Mononuclear cell (primary cell): ENCODE results near the gene NUP93. TPM values are rescaled to one million over a fixed set of nuclear protein-coding genes. Genes with fewer than 3 reads are reported as not detected.

Source experiments
- H3K27me3 ChIP-seq: 2 replicates; pipeline ENCODE4 v1.6.0; 2011; ENCODE audit warnings: low read length, control low read depth; ENCODE audit not compliant: insufficient read depth
- H3K4me1 ChIP-seq: 2 replicates; pipeline ENCODE4 v1.5.1; 2011; ENCODE audit warnings: mild to moderate bottlenecking, low read length, control low read depth; ENCODE audit not compliant: insufficient read depth
- H3K4me3 ChIP-seq: 2 replicates; pipeline ENCODE4 v1.5.1; 2011; ENCODE audit warnings: mild to moderate bottlenecking, low read length, moderate library complexity
- H3K9me3 ChIP-seq: 2 replicates; pipeline ENCODE4 v1.5.1; 2011; ENCODE audit warnings: low read depth, mild to moderate bottlenecking, control low read depth, low read length
- total RNA-seq: library from RNA; depleted of rRNA; stranded (reverse); fragments of >200 nt; gene quantifications from one replicate; pipeline ENCODE4 v1.2.3, GENCODE V29; 2012

NUP93 gene
- total RNA-seq, 1 donor = 51.1 TPM

DNA sequence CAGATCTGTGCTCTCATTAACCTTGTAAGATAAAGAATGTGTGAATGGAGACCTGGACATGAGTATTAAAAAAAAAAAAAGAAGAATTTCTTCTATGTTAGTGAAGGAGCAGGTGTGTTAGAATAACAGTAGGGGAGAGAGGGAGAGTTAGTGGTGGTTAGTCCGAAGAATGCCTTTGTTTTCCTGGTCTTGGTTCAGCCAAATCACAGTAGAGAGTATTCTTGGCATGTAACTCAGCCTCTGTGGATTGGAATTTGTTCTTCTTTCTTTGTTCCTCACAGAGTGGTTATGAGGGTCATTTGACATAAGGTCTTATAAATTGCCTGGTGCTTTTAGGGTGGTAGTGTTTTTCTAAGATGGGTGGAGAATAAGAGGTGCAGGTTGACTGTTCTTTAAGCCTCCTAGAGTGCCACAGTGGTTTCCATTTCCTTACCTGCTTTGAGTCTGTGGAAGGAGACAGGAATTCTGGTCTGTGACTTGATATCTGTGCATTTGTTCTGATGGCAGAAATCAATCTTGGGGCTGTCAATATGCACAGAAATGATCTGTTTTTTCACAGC is 17.6 kb downstream of the NUP93 start:
- Histone ChIP-seq H3K4me3 (no peak overlapping the region), H3K9me3 (no peaks in the 10 kb centered on the region), H3K4me1 (peaks cover 2% of the 10 kb centered on the region), H3K27me3 (no peaks in the 10 kb centered on the region)

- no peaks in the 10 kb centered on the region for H3K4me1 ChIP-seq
- no peaks in the 10 kb centered on the region for H3K27me3 ChIP-seq
- H3K9me3 ChIP-seq = no peaks in the 10 kb centered on the region
- no peak overlapping the region for H3K4me3 ChIP-seq
Observed at GRCh38 chr16:56748191-56748590, 18.3 kb downstream of the NUP93 start.

DNA sequence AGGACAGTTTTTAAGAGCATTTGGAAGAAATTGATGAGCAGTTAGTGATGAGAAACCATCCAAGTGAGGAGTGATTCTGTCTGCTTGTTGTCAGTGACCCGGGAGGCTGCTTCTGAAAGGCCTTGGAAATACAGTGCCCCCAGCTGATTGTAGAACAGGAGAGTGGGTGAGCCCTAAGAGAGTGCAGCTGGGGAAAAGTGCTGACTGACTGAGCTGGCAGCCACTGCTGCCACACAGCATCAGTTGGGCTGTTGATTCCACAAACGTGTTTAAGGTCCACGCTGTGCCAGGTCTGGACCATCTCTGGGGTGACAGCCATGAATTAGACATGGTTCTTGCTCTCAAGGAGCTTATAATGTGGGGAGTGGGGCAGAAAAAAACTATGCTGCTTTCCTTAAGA is 18.9 kb downstream of the NUP93 start:
- H3K4me3 ChIP-seq = no peak overlapping the region
- H3K4me1 ChIP-seq = no peaks in the 10 kb centered on the region
- no peaks in the 10 kb centered on the region for H3K9me3 ChIP-seq

GRCh38 chr16:56749672-56750491 is 20.0 kb downstream of the NUP93 start:
- Histone ChIP-seq H3K9me3 (no peaks in the 10 kb centered on the region), H3K27me3 (no peaks in the 10 kb centered on the region), H3K4me1 (no peaks in the 10 kb centered on the region), H3K4me3 (no peak overlapping the region)

More for the DNA sequence above, 18.9 kb downstream of the NUP93 start:
- H3K27me3 ChIP-seq = no peaks in the 10 kb centered on the region

GRCh38 chr16:56753410-56753809 is 23.5 kb downstream of the NUP93 start:
- no peaks in the 10 kb centered on the region for H3K9me3 ChIP-seq
- H3K4me3 ChIP-seq = no peak overlapping the region
- no peaks in the 10 kb centered on the region for H3K4me1 ChIP-seq
- no peaks in the 10 kb centered on the region for H3K27me3 ChIP-seq

- no peaks in the 10 kb centered on the region for H3K9me3 ChIP-seq
- no peak overlapping the region for H3K4me3 ChIP-seq
- no peaks in the 10 kb centered on the region for H3K27me3 ChIP-seq
- no peaks in the 10 kb centered on the region for H3K4me1 ChIP-seq
Observed at GRCh38 chr16:56755038-56755437, 25.1 kb downstream of the NUP93 start.

DNA sequence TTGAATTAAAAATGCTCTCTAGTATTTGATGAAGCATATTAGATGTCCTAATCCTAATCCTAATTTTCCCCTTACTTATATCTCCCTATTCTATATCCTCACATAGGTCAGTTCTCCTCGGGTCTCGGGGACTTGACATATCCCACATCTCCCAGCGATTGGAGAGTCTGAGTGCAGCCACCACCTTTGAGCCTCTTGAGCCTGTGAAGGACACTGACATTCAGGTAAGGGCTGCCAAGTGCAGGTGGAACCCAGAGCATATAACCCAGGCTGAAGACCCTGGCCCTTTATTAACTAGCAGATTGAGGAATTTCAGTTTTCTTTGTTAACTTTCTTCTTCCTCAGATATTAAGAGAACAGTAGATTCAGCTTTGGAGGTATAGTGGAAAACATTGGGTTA is 28.5 kb downstream of the NUP93 start:
- H3K4me1 ChIP-seq = no peaks in the 10 kb centered on the region
- H3K27me3 ChIP-seq = no peaks in the 10 kb centered on the region
- H3K9me3 ChIP-seq = no peaks in the 10 kb centered on the region
- H3K4me3 ChIP-seq = no peak overlapping the region

DNA sequence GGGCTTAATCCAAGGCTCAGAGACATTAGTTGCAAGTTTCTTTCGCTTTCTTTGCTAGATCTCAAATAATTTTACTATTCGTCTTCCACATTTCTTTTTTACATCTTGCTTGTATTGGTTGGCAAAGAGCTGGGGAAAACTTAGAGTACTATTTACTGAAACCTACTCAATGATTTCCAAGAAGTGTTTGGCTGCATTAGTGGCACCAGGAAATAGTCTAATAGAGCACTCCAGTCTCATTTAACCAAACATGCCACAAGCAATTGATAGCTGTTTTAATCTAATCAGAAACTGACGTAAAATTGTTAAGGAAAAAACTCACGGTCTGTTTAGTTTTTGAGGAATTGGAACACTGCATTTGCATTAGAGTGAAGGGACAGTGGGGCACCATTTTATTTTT is 29.0 kb downstream of the NUP93 start:
- H3K9me3 ChIP-seq = no peaks in the 10 kb centered on the region
- H3K27me3 ChIP-seq = no peaks in the 10 kb centered on the region
- no peak overlapping the region for H3K4me3 ChIP-seq
- H3K4me1 ChIP-seq = no peaks in the 10 kb centered on the region

GRCh38 chr16:56763291-56763916 is 33.5 kb downstream of the NUP93 start:
- Histone ChIP-seq H3K4me3 (no peak overlapping the region), H3K9me3 (no peaks in the 10 kb centered on the region), H3K27me3 (no peaks in the 10 kb centered on the region), H3K4me1 (no peaks in the 10 kb centered on the region)

GRCh38 chr16:56764835-56765234 is 34.9 kb downstream of the NUP93 start:
- H3K27me3 ChIP-seq = no peaks in the 10 kb centered on the region

GRCh38 chr16:56765949-56766348 is 36.0 kb downstream of the NUP93 start:
- H3K4me3 ChIP-seq = no peak overlapping the region
- no peaks in the 10 kb centered on the region for H3K4me1 ChIP-seq
- no peaks in the 10 kb centered on the region for H3K27me3 ChIP-seq
- H3K9me3 ChIP-seq = no peaks in the 10 kb centered on the region

More at GRCh38 chr16:56764835-56765234, 34.9 kb downstream of the NUP93 start:
- H3K9me3 ChIP-seq = no peaks in the 10 kb centered on the region
- H3K4me1 ChIP-seq = no peaks in the 10 kb centered on the region
- no peak overlapping the region for H3K4me3 ChIP-seq

- Histone ChIP-seq H3K4me3 (no peak overlapping the region), H3K27me3 (no peaks in the 10 kb centered on the region), H3K4me1 (no peaks in the 10 kb centered on the region), H3K9me3 (no peaks in the 10 kb centered on the region)
Observed at GRCh38 chr16:56767024-56767423, 37.1 kb downstream of the NUP93 start.

DNA sequence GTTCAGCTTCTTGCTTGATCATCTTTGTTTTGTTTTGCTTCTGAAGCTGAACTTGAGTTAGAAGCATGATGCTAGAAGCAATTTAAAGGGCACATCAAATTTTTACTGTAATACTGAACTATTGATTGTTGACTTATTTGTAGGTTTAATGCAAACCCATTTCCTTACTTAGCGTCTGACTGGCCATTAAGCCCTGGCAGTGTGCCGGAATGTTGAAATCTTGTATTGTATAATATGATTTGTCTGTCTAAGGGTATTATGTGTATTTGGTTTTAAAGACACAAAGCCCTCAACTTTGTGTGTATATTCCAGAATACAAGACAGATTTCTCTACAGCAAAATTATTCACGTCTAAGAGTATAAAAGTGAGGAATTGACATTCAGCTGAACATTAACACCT is 39.7 kb downstream of the NUP93 start:
- Histone ChIP-seq H3K27me3 (no peaks in the 10 kb centered on the region), H3K4me3 (no peak overlapping the region), H3K4me1 (no peaks in the 10 kb centered on the region), H3K9me3 (no peaks in the 10 kb centered on the region)

DNA sequence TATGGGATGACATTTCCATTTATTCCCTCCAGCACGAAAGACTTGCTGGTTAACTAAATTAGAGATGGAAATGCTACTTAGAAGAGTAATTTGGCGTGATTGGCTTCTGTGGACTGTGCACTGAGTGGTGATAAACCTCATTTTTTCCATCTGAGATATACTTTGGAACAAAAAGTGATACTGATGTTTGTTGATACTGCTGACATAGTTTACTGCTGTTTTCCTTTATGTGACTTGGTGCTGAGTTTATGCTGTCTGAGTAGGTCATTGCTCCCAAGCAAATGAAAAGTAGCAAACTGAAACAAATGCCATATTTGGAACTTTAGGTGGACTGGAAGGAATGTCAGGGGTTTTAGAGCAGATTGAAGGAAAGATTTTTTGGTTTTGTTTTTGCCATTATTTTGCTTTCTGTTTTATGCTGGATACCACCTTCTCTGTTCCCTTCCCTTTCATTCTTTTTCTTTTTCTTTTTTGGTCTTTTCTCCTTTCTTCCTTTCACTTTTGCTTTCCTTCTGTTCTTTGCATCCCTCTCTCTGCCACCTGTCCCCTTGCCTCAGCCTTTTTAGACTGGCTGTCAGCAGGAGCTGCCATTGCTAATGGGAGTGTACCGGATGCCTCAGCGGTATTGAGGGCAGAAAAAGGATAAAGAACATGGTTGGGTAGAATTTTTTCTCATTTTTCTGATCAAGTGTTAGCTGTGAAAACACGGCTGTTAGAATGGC is 41.8 kb downstream of the NUP93 start:
- Histone ChIP-seq H3K27me3 (no peaks in the 10 kb centered on the region), H3K9me3 (no peaks in the 10 kb centered on the region), H3K4me1 (peaks cover 2% of the 10 kb centered on the region), H3K4me3 (no peak overlapping the region)

- H3K9me3 ChIP-seq = no peaks in the 10 kb centered on the region
- H3K4me1 ChIP-seq = peaks cover 8% of the 10 kb centered on the region
- H3K27me3 ChIP-seq = no peaks in the 10 kb centered on the region
- no peak overlapping the region for H3K4me3 ChIP-seq
Observed at GRCh38 chr16:56773532-56773931, 43.6 kb downstream of the NUP93 start.
